Ovary (tissue), 3 donors: ENCODE results near the gene RNGTT.

Experiments used
- EP300 ChIP-seq: sonication (generic); formaldehyde crosslinking; IDR thresholded peaks from one replicate; pipeline ENCODE4 v1.6.1; 2017; ENCODE audit warnings: antibody characterized with exemption
- POLR2A ChIP-seq: fragments of 450-650 bp; IDR thresholded peaks from one replicate; pipeline ENCODE4 v1.6.1; 2017; ENCODE audit warnings: antibody characterized with exemption, mild to moderate bottlenecking, moderate library complexity
- TF ChIP-seq, protein P1 (sequence below), 3 donors: fragments of 450-650 bp in 2 of 3; fragments of 200-600 bp in 1 of 3; IDR thresholded peaks; one replicate each; pipeline versions ENCODE4 v1.5.1 to v1.8.0; 2016 to 2022; ENCODE audit warnings: antibody characterized with exemption in 3 of 3, mild to moderate bottlenecking in 1 of 3
- donor health status: DM: no; HTN: no; CAD: no.

DNA sequence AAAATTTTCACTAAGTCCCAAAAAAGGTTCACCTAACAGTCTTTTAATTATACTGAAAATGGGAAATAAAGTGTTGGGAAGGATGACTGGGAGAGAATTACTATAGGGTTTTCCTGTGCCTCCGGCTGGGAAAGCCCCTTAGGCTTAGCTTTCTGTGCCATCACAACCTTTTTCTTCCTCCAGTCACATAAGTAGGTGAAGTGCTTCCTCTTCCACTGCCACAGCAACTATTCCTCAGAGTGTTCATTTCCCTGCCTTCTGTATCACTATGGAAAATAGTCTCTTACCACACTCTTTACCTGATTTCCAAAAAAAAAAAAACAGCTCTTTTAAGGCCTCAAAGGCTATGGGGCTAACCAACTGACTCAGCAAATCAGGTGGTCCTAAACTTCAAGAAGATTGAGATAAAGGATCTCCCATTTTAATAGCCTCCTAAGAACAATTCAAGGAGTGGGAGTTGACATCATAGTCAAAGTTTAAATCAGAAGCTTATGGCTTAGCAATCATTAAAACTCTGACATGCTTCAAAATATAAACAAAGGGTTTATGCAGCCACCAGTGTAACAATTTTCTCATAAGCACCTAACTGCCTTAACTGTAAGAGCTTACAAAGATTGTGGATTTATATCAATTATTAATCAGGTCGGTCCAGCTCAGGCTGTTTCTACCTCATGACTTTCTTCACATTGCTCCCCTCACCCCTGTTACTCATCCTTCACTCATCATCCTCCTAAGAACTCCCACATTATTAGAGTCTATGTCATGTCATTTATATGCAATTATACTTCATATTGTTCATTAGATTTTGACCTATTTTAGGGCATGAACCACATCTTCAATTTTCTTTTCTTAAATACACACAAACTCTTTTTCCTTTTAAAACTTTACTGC lies 95.3 kb downstream of the RNGTT start:
- TF ChIP-seq, protein P1, sequence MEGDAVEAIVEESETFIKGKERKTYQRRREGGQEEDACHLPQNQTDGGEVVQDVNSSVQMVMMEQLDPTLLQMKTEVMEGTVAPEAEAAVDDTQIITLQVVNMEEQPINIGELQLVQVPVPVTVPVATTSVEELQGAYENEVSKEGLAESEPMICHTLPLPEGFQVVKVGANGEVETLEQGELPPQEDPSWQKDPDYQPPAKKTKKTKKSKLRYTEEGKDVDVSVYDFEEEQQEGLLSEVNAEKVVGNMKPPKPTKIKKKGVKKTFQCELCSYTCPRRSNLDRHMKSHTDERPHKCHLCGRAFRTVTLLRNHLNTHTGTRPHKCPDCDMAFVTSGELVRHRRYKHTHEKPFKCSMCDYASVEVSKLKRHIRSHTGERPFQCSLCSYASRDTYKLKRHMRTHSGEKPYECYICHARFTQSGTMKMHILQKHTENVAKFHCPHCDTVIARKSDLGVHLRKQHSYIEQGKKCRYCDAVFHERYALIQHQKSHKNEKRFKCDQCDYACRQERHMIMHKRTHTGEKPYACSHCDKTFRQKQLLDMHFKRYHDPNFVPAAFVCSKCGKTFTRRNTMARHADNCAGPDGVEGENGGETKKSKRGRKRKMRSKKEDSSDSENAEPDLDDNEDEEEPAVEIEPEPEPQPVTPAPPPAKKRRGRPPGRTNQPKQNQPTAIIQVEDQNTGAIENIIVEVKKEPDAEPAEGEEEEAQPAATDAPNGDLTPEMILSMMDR (IDR thresholded peaks at IDR 0.05), result no peak
- TF ChIP-seq POLR2A, result no peak
- no peak for TF ChIP-seq EP300
